SK-N-SH treated with all-trans-retinoic acid at 6 μM for 48 hours (cell line): ENCODE measurements around the gene NHLH2.

Experiments used
- ATAC-seq: fragments of 200-7000 bp; cut with Tn5 transposase; 3 replicates; pipeline ENCODE4 v1.9.1; 2020; ENCODE audit warnings: mild to moderate bottlenecking, moderate library complexity
- ARNTL ChIP-seq: fragments of 450-650 bp; formaldehyde crosslinking; IDR thresholded peaks from 2 replicates; pipeline ENCODE4 v1.5.0; 2020; ENCODE audit warnings: low read depth, mild to moderate bottlenecking, moderate library complexity, borderline replicate concordance
- BACH2 ChIP-seq: fragments of 250-450 bp; sonication (Bioruptor Pico); IDR thresholded peaks from 2 replicates; pipeline ENCODE4 v1.9.0; 2021; ENCODE audit warnings: mild to moderate bottlenecking, borderline replicate concordance
- CSDC2 ChIP-seq: fragments of 250-450 bp; sonication (Bioruptor Pico); IDR thresholded peaks from 2 replicates; pipeline ENCODE4 v1.5.0; 2020; ENCODE audit warnings: mild to moderate bottlenecking, moderate library complexity
- ESRRG ChIP-seq: fragments of 250-450 bp; sonication (Bioruptor Pico); IDR thresholded peaks from 2 replicates; pipeline ENCODE4 v1.6.1; 2021; ENCODE audit warnings: mild to moderate bottlenecking
- ISL1 ChIP-seq: fragments of 250-450 bp; sonication (Bioruptor Pico); IDR thresholded peaks from 2 replicates; pipeline ENCODE4 v2.1.2; 2022; ENCODE audit warnings: mild to moderate bottlenecking, moderate library complexity
- OSR1 ChIP-seq: fragments of 250-450 bp; sonication (Bioruptor Pico); IDR thresholded peaks from 2 replicates; pipeline ENCODE4 v1.8.0; 2022; ENCODE audit warnings: moderate library complexity, mild to moderate bottlenecking, inconsistent platforms
- POU6F1 ChIP-seq: fragments of 250-450 bp; sonication (Bioruptor Pico); IDR thresholded peaks from 2 replicates; pipeline ENCODE4 v1.8.0; 2021; ENCODE audit warnings: low read depth, mild to moderate bottlenecking, moderate library complexity, borderline replicate concordance
- PPARA ChIP-seq: fragments of 250-450 bp; sonication (Bioruptor Pico); IDR thresholded peaks from 2 replicates; pipeline ENCODE4 v1.5.0; 2020; ENCODE audit warnings: mild to moderate bottlenecking, borderline replicate concordance
- RARB ChIP-seq: fragments of 250-450 bp; sonication (Bioruptor Pico); IDR thresholded peaks from 2 replicates; pipeline ENCODE4 v1.8.0; 2021; ENCODE audit warnings: mild to moderate bottlenecking, moderate library complexity
- SNAI2 ChIP-seq: fragments of 250-450 bp; sonication (Bioruptor Pico); IDR thresholded peaks from 2 replicates; pipeline ENCODE4 v1.5.0; 2020; ENCODE audit warnings: mild to moderate bottlenecking, moderate library complexity
- TCF4 ChIP-seq: fragments of 250-450 bp; sonication (Bioruptor Pico); IDR thresholded peaks from 2 replicates; pipeline ENCODE4 v1.8.0; 2021; ENCODE audit warnings: mild to moderate bottlenecking, moderate library complexity, borderline replicate concordance
- TOX ChIP-seq: fragments of 250-450 bp; sonication (Bioruptor Pico); IDR thresholded peaks from 2 replicates; pipeline ENCODE4 v1.8.0; 2021; ENCODE audit warnings: mild to moderate bottlenecking, moderate library complexity, borderline replicate concordance
- ZC3H10 ChIP-seq: fragments of 250-450 bp; sonication (Bioruptor Pico); IDR thresholded peaks from 2 replicates; pipeline ENCODE4 v1.5.1; 2021; ENCODE audit warnings: mild to moderate bottlenecking, moderate library complexity
- ZFP30 ChIP-seq: fragments of 450-650 bp; formaldehyde crosslinking; IDR thresholded peaks from 2 replicates; pipeline ENCODE4 v1.5.0; 2022; ENCODE audit warnings: mild to moderate bottlenecking, moderate library complexity
- ZNF565 ChIP-seq: fragments of 450-650 bp; formaldehyde crosslinking; conservative IDR thresholded peaks from 2 replicates; pipeline ENCODE4 v1.5.0; 2020; ENCODE audit warnings: low read depth, mild to moderate bottlenecking, moderate library complexity
- ZNF70 ChIP-seq: fragments of 450-650 bp; formaldehyde crosslinking; IDR thresholded peaks from 2 replicates; pipeline ENCODE4 v1.5.0; 2020; ENCODE audit warnings: mild to moderate bottlenecking, moderate library complexity
- ZNF8 ChIP-seq: fragments of 450-650 bp; formaldehyde crosslinking; IDR thresholded peaks from 2 replicates; pipeline ENCODE4 v1.5.0; 2020; ENCODE audit warnings: mild to moderate bottlenecking, moderate library complexity
- TF ChIP-seq, protein P1 (sequence below): fragments of 250-450 bp; sonication (Bioruptor Pico); IDR thresholded peaks from 2 replicates; pipeline ENCODE4 v1.5.1; 2021; ENCODE audit warnings: mild to moderate bottlenecking, moderate library complexity
- TF ChIP-seq, protein P2 (sequence below): fragments of 250-450 bp; sonication (Bioruptor Pico); IDR thresholded peaks from 2 replicates; pipeline ENCODE4 v1.5.0; 2020; ENCODE audit warnings: mild to moderate bottlenecking, moderate library complexity
- TF ChIP-seq, protein P3 (sequence below): fragments of 250-450 bp; sonication (Bioruptor Pico); IDR thresholded peaks from 2 replicates; pipeline ENCODE4 v1.5.1; 2020; ENCODE audit warnings: low read depth, mild to moderate bottlenecking, moderate library complexity

Gene NHLH2

DNA sequence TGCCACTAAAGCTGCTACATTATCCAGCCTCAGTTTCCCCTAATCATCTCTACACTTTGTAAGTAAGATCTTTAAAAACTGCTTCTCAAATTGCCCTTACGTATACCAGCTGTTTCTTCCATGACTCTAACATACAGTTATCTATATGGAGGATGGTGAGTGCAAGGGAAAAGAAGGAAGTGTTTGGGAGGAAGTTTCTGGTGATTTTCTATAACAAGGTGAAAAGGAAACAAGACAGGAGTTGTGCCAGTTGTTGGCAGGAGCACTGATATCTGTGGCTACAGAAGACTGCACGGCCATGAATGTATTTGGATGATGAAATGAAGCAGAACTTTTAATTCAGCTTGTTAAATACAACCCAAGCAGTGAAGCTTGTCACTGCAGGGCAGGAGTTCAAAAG, 32.3 kb upstream of the NHLH2 start:
- no peak for ATAC-seq
- TF ChIP-seq, protein P1, sequence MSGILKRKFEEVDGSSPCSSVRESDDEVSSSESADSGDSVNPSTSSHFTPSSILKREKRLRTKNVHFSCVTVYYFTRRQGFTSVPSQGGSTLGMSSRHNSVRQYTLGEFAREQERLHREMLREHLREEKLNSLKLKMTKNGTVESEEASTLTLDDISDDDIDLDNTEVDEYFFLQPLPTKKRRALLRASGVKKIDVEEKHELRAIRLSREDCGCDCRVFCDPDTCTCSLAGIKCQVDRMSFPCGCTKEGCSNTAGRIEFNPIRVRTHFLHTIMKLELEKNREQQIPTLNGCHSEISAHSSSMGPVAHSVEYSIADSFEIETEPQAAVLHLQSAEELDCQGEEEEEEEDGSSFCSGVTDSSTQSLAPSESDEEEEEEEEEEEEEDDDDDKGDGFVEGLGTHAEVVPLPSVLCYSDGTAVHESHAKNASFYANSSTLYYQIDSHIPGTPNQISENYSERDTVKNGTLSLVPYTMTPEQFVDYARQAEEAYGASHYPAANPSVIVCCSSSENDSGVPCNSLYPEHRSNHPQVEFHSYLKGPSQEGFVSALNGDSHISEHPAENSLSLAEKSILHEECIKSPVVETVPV (CRISPR knock-in tag): no peak
- TF ChIP-seq ZFP30 (CRISPR knock-in tag) (no peak), ISL1 (CRISPR knock-in tag) (no peak), CSDC2 (CRISPR knock-in tag) (no peak), ZNF70 (CRISPR knock-in tag) (no peak), TOX (no peak), ESRRG (CRISPR knock-in tag) (no peak), OSR1 (CRISPR knock-in tag) (no peak), ARNTL (CRISPR knock-in tag) (no peak), PPARA (CRISPR knock-in tag) (no peak), RARB (CRISPR knock-in tag) (no peak), TCF4 (CRISPR knock-in tag) (no peak), SNAI2 (CRISPR knock-in tag) (no peak), BACH2 (CRISPR knock-in tag) (no peak), ZNF8 (CRISPR knock-in tag) (no peak), ZC3H10 (CRISPR knock-in tag) (no peak)
- TF ChIP-seq, protein P2, sequence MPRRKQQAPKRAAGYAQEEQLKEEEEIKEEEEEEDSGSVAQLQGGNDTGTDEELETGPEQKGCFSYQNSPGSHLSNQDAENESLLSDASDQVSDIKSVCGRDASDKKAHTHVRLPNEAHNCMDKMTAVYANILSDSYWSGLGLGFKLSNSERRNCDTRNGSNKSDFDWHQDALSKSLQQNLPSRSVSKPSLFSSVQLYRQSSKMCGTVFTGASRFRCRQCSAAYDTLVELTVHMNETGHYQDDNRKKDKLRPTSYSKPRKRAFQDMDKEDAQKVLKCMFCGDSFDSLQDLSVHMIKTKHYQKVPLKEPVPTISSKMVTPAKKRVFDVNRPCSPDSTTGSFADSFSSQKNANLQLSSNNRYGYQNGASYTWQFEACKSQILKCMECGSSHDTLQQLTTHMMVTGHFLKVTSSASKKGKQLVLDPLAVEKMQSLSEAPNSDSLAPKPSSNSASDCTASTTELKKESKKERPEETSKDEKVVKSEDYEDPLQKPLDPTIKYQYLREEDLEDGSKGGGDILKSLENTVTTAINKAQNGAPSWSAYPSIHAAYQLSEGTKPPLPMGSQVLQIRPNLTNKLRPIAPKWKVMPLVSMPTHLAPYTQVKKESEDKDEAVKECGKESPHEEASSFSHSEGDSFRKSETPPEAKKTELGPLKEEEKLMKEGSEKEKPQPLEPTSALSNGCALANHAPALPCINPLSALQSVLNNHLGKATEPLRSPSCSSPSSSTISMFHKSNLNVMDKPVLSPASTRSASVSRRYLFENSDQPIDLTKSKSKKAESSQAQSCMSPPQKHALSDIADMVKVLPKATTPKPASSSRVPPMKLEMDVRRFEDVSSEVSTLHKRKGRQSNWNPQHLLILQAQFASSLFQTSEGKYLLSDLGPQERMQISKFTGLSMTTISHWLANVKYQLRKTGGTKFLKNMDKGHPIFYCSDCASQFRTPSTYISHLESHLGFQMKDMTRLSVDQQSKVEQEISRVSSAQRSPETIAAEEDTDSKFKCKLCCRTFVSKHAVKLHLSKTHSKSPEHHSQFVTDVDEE (CRISPR knock-in tag): no peak
- TF ChIP-seq, all 23 proteins: peak for 0

- ATAC-seq: no peak
- TF ChIP-seq TOX (no peak), TCF4 (CRISPR knock-in tag) (no peak), BACH2 (CRISPR knock-in tag) (no peak), ZNF565 (no peak), ZFP30 (CRISPR knock-in tag) (no peak), ZC3H10 (CRISPR knock-in tag) (no peak), PPARA (CRISPR knock-in tag) (no peak), RARB (CRISPR knock-in tag) (no peak)
- TF ChIP-seq, protein P3, sequence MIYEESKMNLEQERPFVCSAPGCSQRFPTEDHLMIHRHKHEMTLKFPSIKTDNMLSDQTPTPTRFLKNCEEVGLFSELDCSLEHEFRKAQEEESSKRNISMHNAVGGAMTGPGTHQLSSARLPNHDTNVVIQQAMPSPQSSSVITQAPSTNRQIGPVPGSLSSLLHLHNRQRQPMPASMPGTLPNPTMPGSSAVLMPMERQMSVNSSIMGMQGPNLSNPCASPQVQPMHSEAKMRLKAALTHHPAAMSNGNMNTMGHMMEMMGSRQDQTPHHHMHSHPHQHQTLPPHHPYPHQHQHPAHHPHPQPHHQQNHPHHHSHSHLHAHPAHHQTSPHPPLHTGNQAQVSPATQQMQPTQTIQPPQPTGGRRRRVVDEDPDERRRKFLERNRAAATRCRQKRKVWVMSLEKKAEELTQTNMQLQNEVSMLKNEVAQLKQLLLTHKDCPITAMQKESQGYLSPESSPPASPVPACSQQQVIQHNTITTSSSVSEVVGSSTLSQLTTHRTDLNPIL (CRISPR knock-in tag): no peak
- TF ChIP-seq, protein P2 (CRISPR knock-in tag): no peak
- TF ChIP-seq, all 23 proteins: peak for 0
These were observed 28.1 kb upstream of the NHLH2 start for GRCh38 chr1:115869064-115869463.

DNA sequence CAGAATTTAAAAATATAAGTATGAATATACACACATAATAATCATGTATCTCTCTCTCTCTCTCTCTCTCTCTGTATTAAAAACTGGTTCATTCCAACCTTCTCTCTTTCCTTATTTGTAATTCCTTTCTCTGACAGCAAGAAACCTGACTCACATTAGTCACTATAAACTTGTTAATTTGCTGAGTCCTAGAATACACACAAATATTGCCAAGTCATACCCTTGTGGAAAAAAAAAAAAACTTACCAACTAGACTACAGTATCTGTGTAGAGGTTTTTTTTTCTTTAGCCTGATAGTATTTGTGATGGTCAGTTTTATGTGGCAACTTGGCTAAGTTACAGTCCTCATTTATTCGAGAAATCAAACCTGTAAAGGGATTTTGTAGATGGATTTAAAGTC, 26.3 kb upstream of the NHLH2 start:
- no peak for TF ChIP-seq ISL1 (CRISPR knock-in tag)
- no peak for TF ChIP-seq POU6F1 (CRISPR knock-in tag)
- TF ChIP-seq BACH2 (CRISPR knock-in tag): no peak
- no peak for TF ChIP-seq ZNF8 (CRISPR knock-in tag)
- no peak for TF ChIP-seq SNAI2 (CRISPR knock-in tag)
- no peak for TF ChIP-seq OSR1 (CRISPR knock-in tag)
- no peak for ATAC-seq
